HG02970 (cell line): ENCODE results near the gene RBMS1.
"Not testable (repeated sequence)": the region's sequence is repeated elsewhere in the genome, so short reads cannot be mapped to it uniquely, and the experiment has no call there.

Experiments
- ATAC-seq: cut with Tn5 transposase; IDR thresholded peaks from one replicate; pipeline ENCODE4 v1.9.1; 2021; ENCODE audit warnings: mild to moderate bottlenecking, moderate library complexity, moderate number of reproducible peaks; ENCODE audit not compliant: unreplicated experiment, low FRiP score

The RBMS1 gene

GRCh38 chr2:160502478-160502877 lies 8.9 kb upstream of the RBMS1 start:
- no peak for ATAC-seq

GRCh38 chr2:160501370-160501769 lies 7.8 kb upstream of the RBMS1 start:
- ATAC-seq = no peak

DNA sequence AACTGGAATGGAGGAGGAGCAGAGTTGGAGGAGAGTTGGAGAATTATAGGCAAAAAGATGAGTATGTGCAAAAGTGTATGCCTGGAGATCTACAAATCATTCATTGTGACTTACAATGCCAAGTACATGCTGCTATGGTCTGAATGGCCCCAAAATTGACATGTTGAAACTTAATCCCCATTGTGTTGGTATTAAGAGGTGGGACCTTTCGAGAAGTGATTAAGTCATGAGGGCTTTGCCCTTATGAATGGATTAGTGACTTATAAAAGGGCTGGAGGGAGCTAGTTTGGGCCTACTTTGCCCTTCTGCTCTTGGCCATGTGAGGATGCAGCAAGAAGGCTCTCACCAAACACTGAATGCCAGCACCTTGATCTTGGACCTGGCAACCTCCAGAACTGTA lies 6.3 kb upstream of the RBMS1 start:
- no peak for ATAC-seq

GRCh38 chr2:160498137-160498536 lies 4.5 kb upstream of the RBMS1 start:
- ATAC-seq = no peak

DNA sequence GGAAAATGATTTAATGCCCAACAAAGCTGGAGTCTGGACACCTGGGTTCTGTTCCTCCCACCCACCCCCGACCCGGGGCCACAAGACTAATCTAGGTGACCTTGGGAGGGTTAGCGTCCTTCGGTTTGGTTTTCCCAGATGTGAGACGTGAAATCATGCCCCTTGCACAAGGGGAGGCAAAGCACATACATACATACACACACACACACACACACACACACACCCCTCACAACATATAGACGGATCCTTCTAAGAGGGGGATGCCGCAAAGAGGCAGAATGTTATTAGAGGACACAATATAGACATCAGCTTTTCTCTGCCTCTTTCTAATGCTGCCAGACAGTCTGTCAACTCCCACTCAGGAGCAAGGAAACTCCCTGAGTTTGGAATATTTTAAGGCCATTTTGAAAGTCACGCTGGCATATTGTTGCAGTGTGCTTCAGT lies 616 bp upstream of the RBMS1 start:
- ATAC-seq = no peak

- ATAC-seq = no peak
Observed at GRCh38 chr2:160492401-160493226, 993 bp downstream of the RBMS1 start.

DNA sequence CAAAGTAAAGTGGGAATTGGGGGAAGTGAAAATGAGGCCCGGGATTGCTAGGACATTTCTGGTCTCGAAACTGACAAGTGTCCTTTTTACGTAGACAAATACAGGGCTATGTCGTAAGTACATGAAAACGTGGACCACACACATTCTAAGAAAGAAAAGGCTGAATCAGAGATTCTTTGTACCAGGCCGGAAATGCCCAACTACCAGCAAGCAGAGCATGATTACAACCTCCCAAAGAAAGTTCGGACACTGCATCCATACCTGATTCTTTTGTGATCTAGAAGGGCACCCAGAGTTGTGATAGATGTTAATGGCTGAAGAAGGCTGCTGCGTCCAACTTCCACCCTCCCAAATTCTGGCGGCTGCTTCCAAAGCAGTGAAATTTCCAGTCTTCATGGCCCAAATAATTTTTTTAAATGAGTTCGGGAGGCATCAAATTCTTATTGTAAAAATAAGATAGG lies 1.7 kb downstream of the RBMS1 start:
- no peak for ATAC-seq

GRCh38 chr2:160490733-160491685 lies 2.6 kb downstream of the RBMS1 start:
- no peak for ATAC-seq

DNA sequence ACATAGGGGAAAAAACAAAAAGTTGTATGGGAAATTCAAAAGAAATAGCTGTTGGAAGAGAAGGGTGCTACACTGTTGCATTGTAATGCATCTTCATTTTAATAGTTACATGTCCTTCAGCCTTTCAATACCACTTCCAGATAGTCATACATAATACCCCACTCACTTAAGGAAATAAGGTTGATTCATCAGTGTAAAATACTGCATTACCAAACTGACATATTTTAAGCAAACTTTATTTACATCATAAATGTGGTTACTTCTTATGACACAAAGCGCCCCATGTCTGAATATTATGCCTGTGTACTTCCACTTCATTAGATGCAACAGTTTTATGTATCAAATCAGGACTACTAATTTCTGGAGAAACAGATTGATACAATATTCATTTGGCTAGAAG lies 4.5 kb downstream of the RBMS1 start:
- ATAC-seq = no peak

DNA sequence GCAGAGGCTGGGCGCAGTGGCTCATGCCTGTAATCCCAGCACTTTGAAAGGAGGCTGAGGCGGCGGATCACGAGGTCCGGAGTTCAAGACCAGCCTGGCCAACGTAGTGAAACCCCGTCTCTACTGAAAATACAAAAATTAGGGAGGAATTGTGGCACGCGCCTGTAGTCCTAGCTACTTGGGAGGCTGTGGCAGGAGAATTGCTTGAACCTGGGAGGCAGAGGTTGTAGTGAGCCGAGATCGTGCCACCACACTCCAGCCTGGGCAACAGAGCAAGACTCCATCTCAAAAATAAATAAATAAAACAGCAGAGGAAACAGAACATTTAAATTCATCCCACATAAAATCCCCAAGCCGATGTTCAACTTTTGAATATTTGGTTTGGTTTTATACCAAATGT lies 5.3 kb downstream of the RBMS1 start:
- ATAC-seq = not testable (repeated sequence)

DNA sequence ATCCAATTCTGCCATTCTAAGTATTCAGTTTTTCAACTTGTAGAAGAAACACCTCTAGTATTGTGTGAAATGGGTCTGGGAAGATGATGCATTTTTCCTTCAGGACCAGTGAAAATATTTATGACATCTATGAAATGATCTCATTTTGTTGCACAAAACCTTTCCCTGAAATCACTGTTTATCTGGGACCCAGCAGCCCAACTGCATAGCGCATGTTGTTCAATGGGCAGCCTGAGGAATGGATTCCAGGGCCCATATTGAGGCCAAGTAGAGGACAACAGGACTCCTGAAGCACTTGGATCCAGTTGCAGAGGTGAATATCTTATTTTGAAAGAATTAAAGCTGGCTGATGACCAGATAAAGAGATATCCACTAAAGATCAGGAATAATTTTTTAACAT lies 7.3 kb downstream of the RBMS1 start:
- no peak for ATAC-seq

DNA sequence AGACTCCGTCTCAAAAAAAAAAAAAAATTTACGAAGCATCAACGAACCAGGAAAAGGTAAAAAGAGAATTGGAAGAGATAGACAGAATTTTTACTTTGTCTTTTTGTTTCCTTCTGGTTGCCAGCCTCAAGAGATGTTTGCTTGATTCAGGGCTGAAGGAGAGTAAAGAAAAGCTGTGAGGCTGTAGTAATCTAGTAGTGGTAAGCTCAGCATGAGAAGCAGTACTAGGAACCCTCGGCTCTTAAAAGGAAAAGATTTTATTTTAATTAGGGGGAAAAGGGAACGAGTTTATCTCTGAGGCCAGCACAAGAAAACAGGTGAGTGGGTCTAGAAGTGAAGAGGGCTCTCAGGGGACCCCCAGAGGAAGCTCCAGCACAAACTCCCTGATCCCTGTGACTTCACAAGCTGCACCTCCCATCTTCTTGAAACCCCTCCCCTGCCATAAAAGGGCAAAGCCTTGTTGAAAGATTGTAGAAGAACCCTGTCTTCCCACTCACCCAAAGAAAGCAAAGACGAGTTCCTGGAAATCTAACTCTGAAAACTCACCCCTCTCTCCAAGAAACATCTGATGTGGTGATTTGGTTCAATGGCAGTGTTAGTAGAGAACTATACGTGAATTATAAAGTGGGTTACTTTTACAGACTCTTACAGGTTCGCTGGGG lies 8.6 kb downstream of the RBMS1 start:
- no peak for ATAC-seq

DNA sequence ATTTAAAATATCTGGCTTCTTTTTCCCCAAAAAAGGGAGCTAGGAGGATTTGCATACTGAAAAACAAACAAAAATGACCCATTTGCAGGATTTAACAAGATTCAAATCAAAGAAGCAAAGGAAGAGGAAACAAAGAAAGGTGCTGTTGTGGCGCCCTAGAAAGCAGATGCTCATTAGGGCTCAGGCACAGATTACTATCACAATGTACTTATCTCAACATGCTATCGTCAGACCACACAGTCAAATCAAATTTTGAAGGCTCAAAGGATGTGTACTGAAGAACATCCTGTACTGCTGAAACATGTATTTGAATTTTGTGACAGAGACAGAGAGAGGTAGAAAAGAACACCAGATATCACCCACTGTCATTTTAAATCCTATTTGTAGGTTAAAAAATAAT lies 10.9 kb downstream of the RBMS1 start:
- ATAC-seq = no peak

- no peak for ATAC-seq
Observed at GRCh38 chr2:160479269-160479668, 14.3 kb downstream of the RBMS1 start.

GRCh38 chr2:160478660-160479059 lies 14.9 kb downstream of the RBMS1 start:
- ATAC-seq = no peak

- no peak for ATAC-seq
Observed at GRCh38 chr2:160477032-160477431, 16.6 kb downstream of the RBMS1 start.

- no peak for ATAC-seq
Observed at GRCh38 chr2:160474891-160475787, 18.5 kb downstream of the RBMS1 start.

GRCh38 chr2:160474319-160474645 lies 19.3 kb downstream of the RBMS1 start:
- no peak for ATAC-seq

DNA sequence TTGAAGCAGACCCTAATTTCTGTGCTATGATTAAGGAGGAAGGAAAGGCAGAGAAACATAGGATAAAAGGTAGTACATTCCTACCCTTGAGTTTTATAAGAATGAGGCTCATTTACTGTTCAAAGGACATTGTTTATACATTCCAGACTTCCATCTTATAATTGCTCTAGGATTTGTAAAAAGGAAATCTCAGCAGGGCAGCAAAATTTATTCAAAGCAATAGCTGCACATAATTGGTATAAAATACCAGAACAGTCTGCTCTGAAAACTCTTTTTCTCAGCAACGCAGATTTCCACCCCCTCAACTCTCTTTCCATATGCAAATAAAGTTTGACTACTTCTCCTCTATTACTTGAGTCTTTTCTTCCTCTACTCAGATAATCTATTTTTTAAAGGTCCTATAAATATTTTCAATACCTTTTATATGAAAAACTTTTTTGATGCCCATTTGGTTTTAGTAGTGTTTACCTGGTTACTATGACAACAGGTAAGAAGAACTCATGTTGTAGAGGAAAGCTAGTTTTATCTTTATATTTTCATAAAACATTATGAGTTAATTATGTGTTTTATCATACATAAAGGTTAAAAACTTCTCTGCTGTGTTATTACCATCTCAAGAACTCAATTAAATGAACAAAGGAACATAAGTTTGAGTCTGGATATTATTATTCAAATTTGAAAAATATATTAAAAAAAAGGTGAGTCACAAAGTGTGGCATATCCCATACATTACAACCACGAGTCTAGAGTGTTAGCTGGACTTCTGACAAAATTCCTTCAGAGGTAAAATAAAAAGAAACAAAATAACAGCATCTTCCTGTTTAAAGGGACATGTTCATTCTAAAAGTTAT lies 19.9 kb downstream of the RBMS1 start:
- no peak for ATAC-seq
